Kidney epithelial cell (primary cell): Measurements from ENCODE around the gene GJA8. TPM values are rescaled to one million over a fixed set of nuclear protein-coding genes. Genes with fewer than 3 reads are reported as not detected.

Experiments used
- total RNA-seq: library from RNA; depleted of rRNA; stranded (reverse); fragments of >200 nt; gene quantifications from 2 replicates; pipeline ENCODE4 v1.2.3, GENCODE V29; 2015

GJA8 gene
- total RNA-seq, 1 donor from 2014 or later: not detected

Other genes starting within 250 kb of the GJA8 start
- 10.1 and 12.5 TPM in 2 replicates for gene ACP6, start 232.3 kb upstream of the GJA8 start, total RNA-seq
- 0.14 and 0.29 TPM in 2 replicates for gene GJA5, start 142.2 kb upstream of the GJA8 start, total RNA-seq
- 14.4 and 14.7 TPM in 2 replicates for gene GPR89B, start 25.6 kb downstream of the GJA8 start, total RNA-seq
- gene NBPF11, start 249.5 kb downstream of the GJA8 start, total RNA-seq: 9.5 and 12.3 TPM in 2 replicates